Lower lobe of right lung (tissue), 2 donors: ENCODE measurements around the gene PCDHB11. TPM values are rescaled to one million over a fixed set of nuclear protein-coding genes. Genes with fewer than 3 reads are reported as not detected.

Experiments
- ATAC-seq, 2 donors: fragments of 200-7000 bp; cut with Tn5 transposase; one replicate each; pipeline ENCODE4 v1.9.1; 2020 to 2022; ENCODE audit warnings: mild to moderate bottlenecking in 2 of 2, moderate library complexity in 2 of 2
- DNase-seq: peaks from one replicate; pipeline ENCODE4 v3.0.0-alpha.2; 2020
- H3K27ac ChIP-seq: fragments of 200-600 bp; one replicate; pipeline ENCODE4 v1.8.0; 2022
- H3K27me3 ChIP-seq: fragments of 200-600 bp; one replicate; pipeline ENCODE4 v1.8.0; 2022; ENCODE audit warnings: low read depth
- H3K36me3 ChIP-seq: fragments of 200-600 bp; one replicate; pipeline ENCODE4 v1.8.0; 2022; ENCODE audit warnings: mild to moderate bottlenecking
- H3K4me1 ChIP-seq: fragments of 200-600 bp; one replicate; pipeline ENCODE4 v1.8.0; 2022
- H3K4me3 ChIP-seq: fragments of 200-600 bp; one replicate; pipeline ENCODE4 v1.8.0; 2022; ENCODE audit warnings: mild to moderate bottlenecking
- H3K9me3 ChIP-seq: fragments of 200-600 bp; one replicate; pipeline ENCODE4 v1.8.0; 2022
- intact Hi-C: fragments of 100-400 bp; cut with DNase I; formaldehyde crosslinking; loops from one replicate; pipeline ENCODE4 v1.11.0; 2022
- total RNA-seq: library from RNA; stranded (reverse); fragmentation: NEBNext Ultra II Directional; extraction: Animal tissue kit (Norgen Biotek cat#: 25700); gene quantifications from one replicate; pipeline ENCODE4 v1.2.1, GENCODE V29; 2021
- TF ChIP-seq, protein P1 (sequence below): fragments of 200-600 bp; IDR thresholded peaks from one replicate; pipeline ENCODE4 v1.8.0; 2022; ENCODE audit warnings: antibody characterized with exemption, mild to moderate bottlenecking
- donor health status: DM: no; HTN: yes; CAD: no; lungs with severe emphysema.

The PCDHB11 gene
- total RNA-seq, 1 donor from 2014 or later, result 2.7 TPM

DNA sequence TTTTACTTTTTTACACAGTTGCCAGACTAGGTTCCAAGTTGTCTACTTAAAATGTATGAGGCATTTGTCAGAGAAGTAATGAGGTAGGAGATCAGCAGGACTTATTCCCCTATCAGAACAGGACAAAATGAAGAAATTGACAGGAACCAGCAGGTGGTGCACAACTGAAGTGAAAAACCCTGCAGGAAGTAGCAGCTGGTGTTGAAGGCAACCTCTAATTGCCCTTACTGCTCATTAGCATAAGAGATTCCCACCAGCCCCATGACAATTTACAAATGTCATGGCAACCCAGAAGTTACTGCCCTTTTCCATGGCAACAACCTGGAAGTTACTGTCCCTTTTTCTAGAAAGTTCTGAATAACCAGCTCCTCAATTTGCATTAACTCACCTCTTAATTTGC lies 51.1 kb downstream of the PCDHB11 start:
- intact Hi-C loops, result no loop called here
- ATAC-seq (no peak), DNase-seq (no peak)
- H3K27me3 ChIP-seq, result no peaks in the 10 kb centered on the region
- H3K4me1 ChIP-seq, result no peaks in the 10 kb centered on the region
- H3K4me3 ChIP-seq, result no peak overlapping the region
- H3K36me3 ChIP-seq, result no peaks in the 10 kb centered on the region
- TF ChIP-seq, protein P1, sequence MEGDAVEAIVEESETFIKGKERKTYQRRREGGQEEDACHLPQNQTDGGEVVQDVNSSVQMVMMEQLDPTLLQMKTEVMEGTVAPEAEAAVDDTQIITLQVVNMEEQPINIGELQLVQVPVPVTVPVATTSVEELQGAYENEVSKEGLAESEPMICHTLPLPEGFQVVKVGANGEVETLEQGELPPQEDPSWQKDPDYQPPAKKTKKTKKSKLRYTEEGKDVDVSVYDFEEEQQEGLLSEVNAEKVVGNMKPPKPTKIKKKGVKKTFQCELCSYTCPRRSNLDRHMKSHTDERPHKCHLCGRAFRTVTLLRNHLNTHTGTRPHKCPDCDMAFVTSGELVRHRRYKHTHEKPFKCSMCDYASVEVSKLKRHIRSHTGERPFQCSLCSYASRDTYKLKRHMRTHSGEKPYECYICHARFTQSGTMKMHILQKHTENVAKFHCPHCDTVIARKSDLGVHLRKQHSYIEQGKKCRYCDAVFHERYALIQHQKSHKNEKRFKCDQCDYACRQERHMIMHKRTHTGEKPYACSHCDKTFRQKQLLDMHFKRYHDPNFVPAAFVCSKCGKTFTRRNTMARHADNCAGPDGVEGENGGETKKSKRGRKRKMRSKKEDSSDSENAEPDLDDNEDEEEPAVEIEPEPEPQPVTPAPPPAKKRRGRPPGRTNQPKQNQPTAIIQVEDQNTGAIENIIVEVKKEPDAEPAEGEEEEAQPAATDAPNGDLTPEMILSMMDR, result no peak
- peaks cover 98% of the 10 kb centered on the region for H3K9me3 ChIP-seq
- no peak overlapping the region for H3K27ac ChIP-seq

Other genes starting within 250 kb of the PCDHB11 start
- 5.8 TPM for gene PCDHAC2, start 233.2 kb upstream of the PCDHB11 start, total RNA-seq
- gene PCDHB1, start 148.3 kb upstream of the PCDHB11 start, total RNA-seq, result 0.15 TPM
- gene PCDHB2, start 105.0 kb upstream of the PCDHB11 start, total RNA-seq, result 5.6 TPM
- gene PCDHB3, start 99.2 kb upstream of the PCDHB11 start, total RNA-seq, result 1.5 TPM
- 2.2 TPM for gene PCDHB4, start 77.8 kb upstream of the PCDHB11 start, total RNA-seq
- 1.8 TPM for gene PCDHB5, start 64.4 kb upstream of the PCDHB11 start, total RNA-seq
- gene PCDHB6, start 49.6 kb upstream of the PCDHB11 start, total RNA-seq, result 0.41 TPM
- gene PCDHB7, start 27.0 kb upstream of the PCDHB11 start, total RNA-seq, result 1.9 TPM
- gene PCDHB8, start 21.8 kb upstream of the PCDHB11 start, total RNA-seq, result 2.6 TPM
- gene PCDHB16, start 17.2 kb upstream of the PCDHB11 start, total RNA-seq, result 2.6 TPM
- gene PCDHB9, start 12.5 kb upstream of the PCDHB11 start, total RNA-seq, result 3.0 TPM
- 2.0 TPM for gene PCDHB10, start 7.3 kb upstream of the PCDHB11 start, total RNA-seq
- 1.7 TPM for gene PCDHB12, start 9.1 kb downstream of the PCDHB11 start, total RNA-seq
- 2.9 TPM for gene PCDHB13, start 14.3 kb downstream of the PCDHB11 start, total RNA-seq
- 2.1 TPM for gene PCDHB14, start 23.7 kb downstream of the PCDHB11 start, total RNA-seq
- 2.8 TPM for gene PCDHB15, start 45.8 kb downstream of the PCDHB11 start, total RNA-seq
- gene SLC25A2, start 104.4 kb downstream of the PCDHB11 start, total RNA-seq, result 0.71 TPM
- gene TAF7, start 121.2 kb downstream of the PCDHB11 start, total RNA-seq, result 65.0 TPM
- 0.53 TPM for gene PCDHGA1, start 130.9 kb downstream of the PCDHB11 start, total RNA-seq
- 2.7 TPM for gene PCDHGA2, start 139.1 kb downstream of the PCDHB11 start, total RNA-seq
- 1.8 TPM for gene PCDHGA3, start 144.2 kb downstream of the PCDHB11 start, total RNA-seq
- gene PCDHGB1, start 150.5 kb downstream of the PCDHB11 start, total RNA-seq, result 1.8 TPM
- 3.1 TPM for gene PCDHGA4, start 155.4 kb downstream of the PCDHB11 start, total RNA-seq
- gene PCDHGB2, start 160.4 kb downstream of the PCDHB11 start, total RNA-seq, result 3.7 TPM
- gene PCDHGA5, start 164.5 kb downstream of the PCDHB11 start, total RNA-seq, result 2.8 TPM
- gene PCDHGB3, start 170.6 kb downstream of the PCDHB11 start, total RNA-seq, result 2.2 TPM
- gene PCDHGA6, start 174.3 kb downstream of the PCDHB11 start, total RNA-seq, result 3.2 TPM
- 1.9 TPM for gene PCDHGA7, start 183.1 kb downstream of the PCDHB11 start, total RNA-seq
- gene PCDHGB4, start 188.1 kb downstream of the PCDHB11 start, total RNA-seq, result 5.3 TPM
- 1.5 TPM for gene PCDHGA8, start 193.0 kb downstream of the PCDHB11 start, total RNA-seq
- 9.1 TPM for gene PCDHGB5, start 198.3 kb downstream of the PCDHB11 start, total RNA-seq
- gene PCDHGA9, start 203.2 kb downstream of the PCDHB11 start, total RNA-seq, result 4.8 TPM
- gene PCDHGB6, start 208.4 kb downstream of the PCDHB11 start, total RNA-seq, result 7.7 TPM
- 5.4 TPM for gene PCDHGA10, start 213.4 kb downstream of the PCDHB11 start, total RNA-seq
- gene PCDHGB7, start 218.1 kb downstream of the PCDHB11 start, total RNA-seq, result 15.9 TPM
- 3.2 TPM for gene PCDHGA11, start 221.4 kb downstream of the PCDHB11 start, total RNA-seq
- 5.9 TPM for gene PCDHGA12, start 230.9 kb downstream of the PCDHB11 start, total RNA-seq